Erythroblast (primary cell): ENCODE measurements around the gene EGLN3.

ENCODE experiments used
- DNase-seq, 2 experiments: peaks; one replicate each; lab custom pipeline; 2025; lab: John Stamatoyannopoulos, UW
- GATA1 ChIP-seq: IDR thresholded peaks from 2 replicates; pipeline ENCODE4 v1.6.1; 2011; ENCODE audit warnings: low read depth, mild to moderate bottlenecking, control low read depth, low read length, moderate library complexity
- POLR2A ChIP-seq: IDR thresholded peaks from 2 replicates; pipeline ENCODE4 v1.6.1; 2011; ENCODE audit warnings: mild to moderate bottlenecking, low read length

EGLN3 gene

DNA sequence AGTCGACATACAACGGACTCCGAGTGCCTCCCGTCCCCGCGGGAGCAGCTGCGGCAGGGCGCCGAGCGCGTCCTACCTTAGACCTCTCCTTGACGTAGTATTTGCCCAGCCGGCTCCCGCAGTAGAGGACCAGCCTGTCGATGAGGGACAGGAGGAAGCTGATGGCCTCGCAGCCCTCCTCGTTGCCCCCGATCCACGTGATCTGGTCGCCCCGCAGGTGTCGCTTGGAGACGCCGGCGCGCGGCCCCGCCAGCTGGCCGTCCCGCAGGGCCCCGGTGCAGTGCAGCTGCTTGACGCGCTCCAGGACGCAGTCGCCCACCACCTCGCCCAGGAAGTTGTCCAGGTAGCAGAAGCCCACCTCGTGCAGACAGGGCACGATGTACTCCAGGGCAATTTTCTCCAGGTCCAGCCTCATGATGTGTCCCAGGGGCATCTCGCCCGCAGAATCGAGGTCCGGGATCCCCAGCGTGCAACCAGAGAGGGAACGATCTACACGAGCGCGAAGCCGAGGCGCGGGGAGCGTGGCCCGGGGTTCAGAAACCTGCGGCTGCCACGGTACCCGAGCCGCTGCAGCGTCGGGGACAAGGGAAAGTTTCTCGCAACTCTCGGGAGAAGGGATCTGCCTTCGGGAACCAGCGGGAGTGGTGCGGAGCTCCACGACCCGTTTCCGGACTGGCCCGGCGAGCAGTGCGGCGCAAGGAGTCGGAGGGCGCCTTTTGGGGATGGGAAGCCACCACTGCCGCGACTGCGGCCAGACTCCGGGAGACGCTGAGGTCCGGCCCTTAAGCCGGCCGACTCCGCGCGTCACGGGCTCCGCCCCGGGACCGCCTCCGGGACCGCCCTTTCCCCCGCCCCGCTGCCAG lies at the start of gene EGLN3:
EGLN3 (minus strand) TSS at position 755 of the 863 bp plus-strand sequence; CDS start at position 433, 322 bp downstream.
- DNase-seq: peak; percentile 83 to 85
- TF ChIP-seq POLR2A (peak; percentile 79), GATA1 (no peak)

- TF ChIP-seq GATA1 (no peak), POLR2A (no peak)
- DNase-seq: no peak
Observed at GRCh38 chr14:34000396-34000795, 49.5 kb upstream of the EGLN3 start.

- no peak for DNase-seq
- TF ChIP-seq GATA1: no peak
- no peak for TF ChIP-seq POLR2A
Observed at GRCh38 chr14:33999771-34000291, 49.0 kb upstream of the EGLN3 start.

- TF ChIP-seq GATA1 (no peak), POLR2A (no peak)
- no peak for DNase-seq
Observed at GRCh38 chr14:33997611-33998010, 46.7 kb upstream of the EGLN3 start.

GRCh38 chr14:33996462-33996861 lies 45.6 kb upstream of the EGLN3 start:
- no peak for DNase-seq
- no peak for TF ChIP-seq GATA1
- no peak for TF ChIP-seq POLR2A

DNA sequence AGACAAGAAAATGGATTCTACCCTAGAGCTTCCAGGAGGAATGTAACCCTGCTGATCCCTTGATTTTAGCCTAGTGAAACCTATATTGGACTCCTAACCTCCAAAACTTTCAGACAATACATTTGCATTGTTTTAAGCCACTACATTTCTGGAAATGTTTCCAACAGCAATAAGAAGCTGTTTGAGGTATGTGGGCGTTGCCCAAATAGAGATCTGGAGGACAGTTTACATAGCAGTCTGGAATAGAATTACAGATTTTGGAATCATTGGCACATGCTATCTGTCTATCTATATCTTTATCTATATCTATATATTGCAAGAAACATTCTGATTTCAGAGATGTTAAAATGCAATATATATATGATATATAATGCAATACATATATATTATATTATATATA lies 42.4 kb upstream of the EGLN3 start:
- no peak for DNase-seq
- TF ChIP-seq GATA1 (no peak), POLR2A (no peak)

DNA sequence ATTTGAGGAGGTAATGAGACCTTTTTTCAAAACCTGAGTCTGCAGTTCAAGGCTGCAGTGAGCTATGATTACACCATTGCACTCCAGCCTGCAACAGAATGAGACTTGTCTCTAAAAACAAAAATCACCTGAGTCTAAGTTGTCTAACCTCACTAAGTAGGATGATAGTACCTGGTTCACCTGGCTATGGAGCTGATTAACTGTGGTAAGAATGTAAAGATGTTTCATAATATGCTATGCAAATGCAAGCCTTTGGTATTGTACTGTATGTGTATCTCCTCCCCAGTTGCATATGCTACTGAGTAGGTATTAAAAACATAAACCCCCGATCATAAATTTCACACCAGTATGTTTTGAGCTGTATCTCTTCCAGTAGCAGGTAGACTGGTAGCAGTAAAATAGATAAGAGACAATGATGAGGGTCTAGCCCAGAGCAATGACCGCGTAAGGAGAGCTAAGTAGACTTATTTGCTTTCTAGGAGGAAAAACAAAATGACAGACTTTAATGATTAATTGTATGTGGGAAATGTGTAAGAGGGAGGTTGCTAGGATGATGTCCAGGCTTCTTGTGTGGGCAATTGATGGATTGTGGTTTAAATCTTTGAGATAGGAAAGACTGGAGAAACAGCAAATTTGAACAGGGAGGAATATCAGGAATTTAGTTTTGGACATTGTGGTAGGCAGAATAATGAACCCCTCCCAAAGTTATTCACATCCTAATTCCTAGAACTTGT lies 41.6 kb upstream of the EGLN3 start:
- no peak for TF ChIP-seq POLR2A
- TF ChIP-seq GATA1: no peak
- DNase-seq: no peak

- TF ChIP-seq GATA1 (no peak), POLR2A (no peak)
Observed at GRCh38 chr14:33990790-33991189, 39.9 kb upstream of the EGLN3 start.

GRCh38 chr14:33987565-33988080 lies 36.7 kb upstream of the EGLN3 start:
- TF ChIP-seq POLR2A (no peak), GATA1 (no peak)
- no peak for DNase-seq

More at GRCh38 chr14:33990790-33991189, 39.9 kb upstream of the EGLN3 start:
- no peak for DNase-seq

DNA sequence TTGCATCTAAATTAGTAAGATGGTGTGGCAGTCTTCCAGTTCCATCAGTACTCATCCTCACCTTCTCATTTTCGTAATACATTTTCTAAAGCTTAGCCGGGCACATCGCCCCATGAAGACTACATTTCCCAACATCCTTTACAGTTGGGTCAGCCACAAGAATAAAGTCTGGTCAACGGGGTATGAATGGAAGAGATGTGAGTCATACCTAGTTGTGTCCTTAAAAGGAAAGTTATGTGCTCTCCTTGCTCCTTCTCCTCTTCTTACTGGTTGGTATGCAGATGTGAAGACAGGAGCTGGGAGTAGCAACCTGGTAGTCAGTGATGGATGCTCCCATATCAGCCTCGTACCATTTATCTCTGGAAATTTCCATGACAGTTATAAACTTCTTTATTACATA lies 35.9 kb upstream of the EGLN3 start:
- no peak for DNase-seq
- TF ChIP-seq POLR2A (no peak), GATA1 (no peak)

- no peak for TF ChIP-seq POLR2A
- TF ChIP-seq GATA1: no peak
- DNase-seq: no peak
Observed at GRCh38 chr14:33985242-33985641, 34.4 kb upstream of the EGLN3 start.

- no peak for DNase-seq
- no peak for TF ChIP-seq GATA1
- TF ChIP-seq POLR2A: no peak
Observed at GRCh38 chr14:33979613-33980276, 28.9 kb upstream of the EGLN3 start.

- TF ChIP-seq GATA1 (no peak), POLR2A (no peak)
- DNase-seq: no peak
Observed at GRCh38 chr14:33978892-33979612, 28.2 kb upstream of the EGLN3 start.
